H1 (cell line): Measurements from ENCODE around the gene ARID2. TPM values are rescaled to one million over a fixed set of nuclear protein-coding genes. Genes with fewer than 3 reads are reported as not detected.

Experiments used
- CBX5 ChIP-seq: fragments of 300-800, 300-1000 bp; sonication (generic); IDR thresholded peaks from 2 replicates; pipeline ENCODE4 v1.7.1; 2016; ENCODE audit warnings: antibody characterized with exemption, low read length, low read depth
- CBX8 ChIP-seq: fragments of 300-800, 300-1000 bp; sonication (generic); IDR thresholded peaks from 2 replicates; pipeline ENCODE4 v1.7.1; 2016; ENCODE audit warnings: low read depth, low read length, borderline replicate concordance
- CHD1 ChIP-seq: IDR thresholded peaks from 2 replicates; pipeline ENCODE4 v1.6.1; 2012; ENCODE audit warnings: low read depth, low read length, improper control_type of control experiment
- EGR1 ChIP-seq: IDR thresholded peaks from 2 replicates; pipeline ENCODE4 v1.6.1; 2011; ENCODE audit warnings: low read depth, low read length, borderline replicate concordance
- GABPA ChIP-seq: IDR thresholded peaks from 2 replicates; pipeline ENCODE4 v1.6.1; 2011; ENCODE audit warnings: mild to moderate bottlenecking, low read length, moderate library complexity, borderline replicate concordance; ENCODE audit not compliant: insufficient read depth
- HDAC2 ChIP-seq, 2 experiments: fragments of 300-600 bp in 1 of 2; sonication (generic) in 1 of 2; IDR thresholded peaks; 2 replicates each; pipeline ENCODE4 v1.6.1; 2011 to 2012; ENCODE audit warnings: low read depth in 2 of 2, low read length in 2 of 2, mild to moderate bottlenecking in 2 of 2, moderate library complexity in 2 of 2, borderline replicate concordance in 1 of 2, inconsistent platforms in 1 of 2
- HDAC6 ChIP-seq: IDR thresholded peaks from one replicate; pipeline ENCODE4 v1.7.1; 2012; ENCODE audit warnings: low read depth, mild to moderate bottlenecking, inconsistent platforms, low read length, moderate library complexity
- KDM4A ChIP-seq: IDR thresholded peaks from one replicate; pipeline ENCODE4 v1.7.1; 2012; ENCODE audit warnings: low read depth, mild to moderate bottlenecking, moderate library complexity, low read length, inconsistent platforms; ENCODE audit not compliant: severe bottlenecking
- NANOG ChIP-seq: IDR thresholded peaks from 2 replicates; pipeline ENCODE4 v1.6.1; 2011; ENCODE audit warnings: low read length, low read depth, mild to moderate bottlenecking, inconsistent platforms; ENCODE audit not compliant: insufficient read depth, poor library complexity, severe bottlenecking
- RBBP5 ChIP-seq: IDR thresholded peaks from 2 replicates; pipeline ENCODE4 v1.7.1; 2012; ENCODE audit warnings: low read depth, mild to moderate bottlenecking, inconsistent platforms, low read length, moderate library complexity, borderline replicate concordance
- RFX5 ChIP-seq: IDR thresholded peaks from 2 replicates; pipeline ENCODE4 v1.6.1; 2011; ENCODE audit warnings: low read depth, low read length, improper control_type of control experiment, borderline replicate concordance
- TBP ChIP-seq: IDR thresholded peaks from 2 replicates; pipeline ENCODE4 v1.6.1; 2011; ENCODE audit warnings: low read depth, low read length, improper control_type of control experiment
- polyA plus RNA-seq, 7 experiments: library from polyadenylated mRNA; depleted of rRNA in 3 of 7; stranded (reverse) in 5 of 7; unstranded in 2 of 7; fragments of >200 nt in 5 of 7; fragments of 200-250 nt in 2 of 7; gene quantifications; 1 replicate in 5 of 7; 2 replicates in 1 of 7; 4 replicates in 1 of 7; pipeline versions ENCODE4 v1.2.1 to v1.2.3, GENCODE V29; 2011 to 2013; ENCODE audit warnings: missing spikeins in 2 of 7, mixed read lengths in 2 of 7
- total RNA-seq: library from RNA; stranded (reverse); fragmentation: NEBNext Ultra II Directional; extraction: Animal tissue kit (Norgen Biotek cat#: 25700); gene quantifications from 2 replicates; pipeline ENCODE4 v1.2.1, GENCODE V29; 2021

ARID2 gene
- total and polyA plus RNA-seq, 2 of the 8 experiments (the other 6 are each of a cell fraction or from before 2014, with no cell fraction given): 32.0 to 45.2 TPM

DNA sequence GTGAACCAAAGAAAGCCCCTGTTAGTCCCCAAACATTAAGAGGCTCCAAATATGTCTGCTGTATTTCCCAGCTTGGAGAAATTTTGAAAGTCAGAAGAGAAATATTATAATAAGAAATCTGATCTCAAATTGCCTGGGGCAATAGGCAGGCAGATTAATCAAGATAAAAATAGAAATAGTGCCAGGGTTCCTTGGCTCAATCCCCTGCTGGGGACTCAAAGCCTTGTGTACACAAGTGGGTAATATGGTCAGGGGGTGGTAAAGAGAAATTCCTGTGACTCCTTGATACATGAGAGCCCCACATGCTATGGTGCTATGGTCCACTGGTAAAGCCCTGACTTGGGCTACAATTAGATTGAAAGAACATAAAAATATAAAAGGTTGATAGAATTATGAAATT is 41.3 kb upstream of the ARID2 start (continued):
- no peak for TF ChIP-seq EGR1
- TF ChIP-seq CHD1: no peak
- no peak for TF ChIP-seq RFX5
- no peak for TF ChIP-seq TBP
- no peak for TF ChIP-seq KDM4A
- no peak for TF ChIP-seq CBX8
- TF ChIP-seq GABPA: no peak
- no peak for TF ChIP-seq HDAC2 (IDR thresholded peaks at IDR 0.05; ENCODE audit: borderline replicate concordance in 1 of 2, low read depth in 2 of 2, low read length in 2 of 2)
- TF ChIP-seq HDAC6: no peak
- no peak for TF ChIP-seq RBBP5
- TF ChIP-seq NANOG: no peak
- TF ChIP-seq CBX5: no peak
